CD4-positive, alpha-beta T cell treated with Interferon alpha-2 for 1 hour (primary cell): Measurements from ENCODE around the gene FOXP1.

Experiments used
- DNase-seq, 2 donors: peaks; one replicate each; pipeline ENCODE4 v3.0.0-alpha.2; 2020 to 2022

Gene FOXP1

GRCh38 chr3:71047616-71048531 lies 535.7 kb downstream of the FOXP1 start:
- no peak for DNase-seq

GRCh38 chr3:71046791-71047190 lies 536.7 kb downstream of the FOXP1 start:
- no peak for DNase-seq

GRCh38 chr3:71045917-71046282 lies 537.6 kb downstream of the FOXP1 start:
- no peak for DNase-seq

GRCh38 chr3:71045212-71045916 lies 538.2 kb downstream of the FOXP1 start:
- DNase-seq: no peak

GRCh38 chr3:71042759-71043158 lies 540.8 kb downstream of the FOXP1 start:
- no peak for DNase-seq

GRCh38 chr3:71041371-71041770 lies 542.2 kb downstream of the FOXP1 start:
- DNase-seq: no peak

- DNase-seq: peak in 1 of 2 donors; percentile 58
These were observed 544.2 kb downstream of the FOXP1 start for GRCh38 chr3:71039332-71039731.

- DNase-seq: no peak
These were observed 545.8 kb downstream of the FOXP1 start for GRCh38 chr3:71037775-71038174.

- no peak for DNase-seq
These were observed 547.6 kb downstream of the FOXP1 start for GRCh38 chr3:71035886-71036285.

GRCh38 chr3:71035314-71035713 lies 548.2 kb downstream of the FOXP1 start:
- DNase-seq: no peak

- DNase-seq: no peak
These were observed 549.8 kb downstream of the FOXP1 start for GRCh38 chr3:71033681-71034220.

GRCh38 chr3:71031914-71032521 lies 551.5 kb downstream of the FOXP1 start:
- DNase-seq: peak in 1 of 2 donors; percentile 62

- DNase-seq: no peak
These were observed 552.3 kb downstream of the FOXP1 start for GRCh38 chr3:71031181-71031580.

- no peak for DNase-seq
These were observed 552.8 kb downstream of the FOXP1 start for GRCh38 chr3:71030748-71031147.

GRCh38 chr3:71029770-71030169 lies 553.8 kb downstream of the FOXP1 start:
- no peak for DNase-seq

GRCh38 chr3:71028802-71029201 lies 554.7 kb downstream of the FOXP1 start:
- no peak for DNase-seq

- no peak for DNase-seq
These were observed 555.3 kb downstream of the FOXP1 start for GRCh38 chr3:71028184-71028583.

- no peak for DNase-seq
These were observed 556.6 kb downstream of the FOXP1 start for GRCh38 chr3:71026634-71027578.

- DNase-seq: no peak
These were observed 558.0 kb downstream of the FOXP1 start for GRCh38 chr3:71025516-71025915.

GRCh38 chr3:71025010-71025409 lies 558.5 kb downstream of the FOXP1 start:
- DNase-seq: no peak

GRCh38 chr3:71022551-71023335 lies 560.8 kb downstream of the FOXP1 start:
- DNase-seq: no peak
